HepG2 (cell line): ENCODE data around the gene C2orf15. TPM values are rescaled to one million over a fixed set of nuclear protein-coding genes. Genes with fewer than 3 reads are reported as not detected.

ENCODE experiments used
- GPN1 ChIP-seq: sonication (generic); formaldehyde crosslinking; IDR thresholded peaks from 2 replicates; pipeline ENCODE4 v1.5.1; 2020; ENCODE audit warnings: missing genetic modification reagents, borderline replicate concordance
- HINFP ChIP-seq: sonication (generic); formaldehyde crosslinking; IDR thresholded peaks from 2 replicates; pipeline ENCODE4 v1.4.0; 2020; ENCODE audit warnings: low read depth, mild to moderate bottlenecking, missing genetic modification reagents
- IRF2 ChIP-seq: IDR thresholded peaks from 2 replicates; pipeline ENCODE4 v1.6.1; 2018; ENCODE audit warnings: missing genetic modification reagents, missing compliant biosample characterization
- NFYC ChIP-seq: IDR thresholded peaks from 2 replicates; pipeline ENCODE4 v1.6.1; 2016; ENCODE audit warnings: missing genetic modification reagents, missing compliant biosample characterization
- RBFOX2 ChIP-seq: fragments of 200-400 bp; formaldehyde crosslinking; IDR thresholded peaks from 2 replicates; pipeline ENCODE4 v1.6.1; 2017; ENCODE audit warnings: low read depth, mild to moderate bottlenecking, low read length
- SALL1 ChIP-seq: sonication (generic); formaldehyde crosslinking; IDR thresholded peaks from 2 replicates; pipeline ENCODE4 v1.8.0; 2022; ENCODE audit warnings: mild to moderate bottlenecking, missing genetic modification reagents
- SATB2 ChIP-seq: sonication (generic); formaldehyde crosslinking; IDR thresholded peaks from 2 replicates; pipeline ENCODE4 v1.5.0; 2020; ENCODE audit warnings: missing genetic modification reagents
- ZBTB7B ChIP-seq: sonication (generic); formaldehyde crosslinking; IDR thresholded peaks from 2 replicates; pipeline ENCODE4 v1.4.0; 2020; ENCODE audit warnings: missing genetic modification reagents
- ZNF446 ChIP-seq: sonication (generic); formaldehyde crosslinking; IDR thresholded peaks from 2 replicates; pipeline ENCODE4 v1.5.0; 2020; ENCODE audit warnings: mild to moderate bottlenecking, missing genetic modification reagents
- ZNF547 ChIP-seq: sonication (generic); formaldehyde crosslinking; IDR thresholded peaks from 2 replicates; pipeline ENCODE4 v1.5.1; 2020; ENCODE audit warnings: mild to moderate bottlenecking, missing genetic modification reagents
- ZNF747 ChIP-seq: sonication (generic); formaldehyde crosslinking; IDR thresholded peaks from 2 replicates; pipeline ENCODE4 v1.8.1; 2023; ENCODE audit warnings: missing genetic modification reagents, mild to moderate bottlenecking, borderline replicate concordance
- ZNF788 ChIP-seq: sonication (generic); formaldehyde crosslinking; IDR thresholded peaks from 2 replicates; pipeline ENCODE4 v1.5.0; 2020; ENCODE audit warnings: mild to moderate bottlenecking, missing genetic modification reagents, borderline replicate concordance
- ZNF790 ChIP-seq: sonication (generic); formaldehyde crosslinking; IDR thresholded peaks from 2 replicates; pipeline ENCODE4 v1.8.0; 2022; ENCODE audit warnings: missing genetic modification reagents, mild to moderate bottlenecking, borderline replicate concordance
- polyA plus RNA-seq, 8 experiments: library from polyadenylated mRNA; depleted of rRNA in 3 of 8; stranded (reverse) in 7 of 8; unstranded in 1 of 8; fragments of >200 nt; fragmentation: Illumina TruSeq in 4 of 8; extraction: Trizol in 4 of 8; gene quantifications; 2 replicates each; pipeline versions ENCODE4 v1.2.1 to v1.2.3, GENCODE V29; 2011 to 2016; ENCODE audit warnings: low read depth in 4 of 8, missing spikeins in 1 of 8, mixed read lengths in 1 of 8; ENCODE audit not compliant: insufficient read depth in 1 of 8
- total RNA-seq, 5 experiments: library from RNA; depleted of rRNA; stranded (reverse); fragments of >200 nt; fragmentation: Illumina TruSeq; extraction: Trizol; gene quantifications; 2 replicates each; pipeline ENCODE4 v1.2.3, GENCODE V29; 2016; ENCODE audit warnings: low read depth in 1 of 5
- TF ChIP-seq, protein P1 (sequence below), 2 experiments: sonication (generic) in 1 of 2; formaldehyde crosslinking in 1 of 2; IDR thresholded peaks; 2 replicates each; pipeline versions ENCODE4 v1.4.0 to v1.6.1; 2016 to 2020; ENCODE audit warnings: borderline replicate concordance in 1 of 2, low read depth in 1 of 2, mild to moderate bottlenecking in 1 of 2, missing genetic modification reagents in 1 of 2
- TF ChIP-seq, protein P2 (sequence below): sonication (generic); formaldehyde crosslinking; IDR thresholded peaks from 2 replicates; pipeline ENCODE4 v1.4.0; 2020; ENCODE audit warnings: low read depth, missing genetic modification reagents
- TF ChIP-seq, protein P3 (sequence below): sonication (generic); formaldehyde crosslinking; IDR thresholded peaks from 2 replicates; pipeline ENCODE4 v1.9.0; 2021; ENCODE audit warnings: missing genetic modification reagents, mild to moderate bottlenecking, borderline replicate concordance

Gene C2orf15
- total and polyA plus RNA-seq, 2 of the 13 experiments (the other 11 are each of a cell fraction or from before 2014, with no cell fraction given): 5.5 to 8.3 TPM

- TF ChIP-seq, protein P1, sequence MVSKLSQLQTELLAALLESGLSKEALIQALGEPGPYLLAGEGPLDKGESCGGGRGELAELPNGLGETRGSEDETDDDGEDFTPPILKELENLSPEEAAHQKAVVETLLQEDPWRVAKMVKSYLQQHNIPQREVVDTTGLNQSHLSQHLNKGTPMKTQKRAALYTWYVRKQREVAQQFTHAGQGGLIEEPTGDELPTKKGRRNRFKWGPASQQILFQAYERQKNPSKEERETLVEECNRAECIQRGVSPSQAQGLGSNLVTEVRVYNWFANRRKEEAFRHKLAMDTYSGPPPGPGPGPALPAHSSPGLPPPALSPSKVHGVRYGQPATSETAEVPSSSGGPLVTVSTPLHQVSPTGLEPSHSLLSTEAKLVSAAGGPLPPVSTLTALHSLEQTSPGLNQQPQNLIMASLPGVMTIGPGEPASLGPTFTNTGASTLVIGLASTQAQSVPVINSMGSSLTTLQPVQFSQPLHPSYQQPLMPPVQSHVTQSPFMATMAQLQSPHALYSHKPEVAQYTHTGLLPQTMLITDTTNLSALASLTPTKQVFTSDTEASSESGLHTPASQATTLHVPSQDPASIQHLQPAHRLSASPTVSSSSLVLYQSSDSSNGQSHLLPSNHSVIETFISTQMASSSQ (IDR thresholded peaks at IDR 0.05; ENCODE audit: low read depth): no peak
- TF ChIP-seq, protein P1 (CRISPR knock-in tag; IDR thresholded peaks at IDR 0.05; ENCODE audit: borderline replicate concordance): no peak; the same call in 1 of the 2 replicates
- TF ChIP-seq NFYC (CRISPR knock-in tag) (no peak), GPN1 (CRISPR knock-in tag) (0 out of 2 replicates have a peak, but pooled peaks have one; percentile 38), HINFP (CRISPR knock-in tag) (no peak; the same call in 1 of the 2 replicates), ZNF747 (CRISPR knock-in tag) (peak; percentile 73), ZNF788 (CRISPR knock-in tag) (peak; percentile 68; the same call in 1 of the 2 replicates), IRF2 (0 out of 2 replicates have a peak, but pooled peaks have one; percentile 63), SATB2 (CRISPR knock-in tag) (0 out of 2 replicates have a peak, but pooled peaks have one; percentile 52), ZBTB7B (CRISPR knock-in tag) (peak; percentile 39), ZNF446 (CRISPR knock-in tag) (peak; percentile 74), RBFOX2 (0 out of 2 replicates have a peak, but pooled peaks have one; percentile 89), ZNF790 (CRISPR knock-in tag) (peak; percentile 80; the same call in 1 of the 2 replicates), ZNF547 (peak; percentile 91; the same call in 1 of the 2 replicates), SALL1 (CRISPR knock-in tag) (peak; percentile 64; the same call in 1 of the 2 replicates)
- TF ChIP-seq, protein P2, sequence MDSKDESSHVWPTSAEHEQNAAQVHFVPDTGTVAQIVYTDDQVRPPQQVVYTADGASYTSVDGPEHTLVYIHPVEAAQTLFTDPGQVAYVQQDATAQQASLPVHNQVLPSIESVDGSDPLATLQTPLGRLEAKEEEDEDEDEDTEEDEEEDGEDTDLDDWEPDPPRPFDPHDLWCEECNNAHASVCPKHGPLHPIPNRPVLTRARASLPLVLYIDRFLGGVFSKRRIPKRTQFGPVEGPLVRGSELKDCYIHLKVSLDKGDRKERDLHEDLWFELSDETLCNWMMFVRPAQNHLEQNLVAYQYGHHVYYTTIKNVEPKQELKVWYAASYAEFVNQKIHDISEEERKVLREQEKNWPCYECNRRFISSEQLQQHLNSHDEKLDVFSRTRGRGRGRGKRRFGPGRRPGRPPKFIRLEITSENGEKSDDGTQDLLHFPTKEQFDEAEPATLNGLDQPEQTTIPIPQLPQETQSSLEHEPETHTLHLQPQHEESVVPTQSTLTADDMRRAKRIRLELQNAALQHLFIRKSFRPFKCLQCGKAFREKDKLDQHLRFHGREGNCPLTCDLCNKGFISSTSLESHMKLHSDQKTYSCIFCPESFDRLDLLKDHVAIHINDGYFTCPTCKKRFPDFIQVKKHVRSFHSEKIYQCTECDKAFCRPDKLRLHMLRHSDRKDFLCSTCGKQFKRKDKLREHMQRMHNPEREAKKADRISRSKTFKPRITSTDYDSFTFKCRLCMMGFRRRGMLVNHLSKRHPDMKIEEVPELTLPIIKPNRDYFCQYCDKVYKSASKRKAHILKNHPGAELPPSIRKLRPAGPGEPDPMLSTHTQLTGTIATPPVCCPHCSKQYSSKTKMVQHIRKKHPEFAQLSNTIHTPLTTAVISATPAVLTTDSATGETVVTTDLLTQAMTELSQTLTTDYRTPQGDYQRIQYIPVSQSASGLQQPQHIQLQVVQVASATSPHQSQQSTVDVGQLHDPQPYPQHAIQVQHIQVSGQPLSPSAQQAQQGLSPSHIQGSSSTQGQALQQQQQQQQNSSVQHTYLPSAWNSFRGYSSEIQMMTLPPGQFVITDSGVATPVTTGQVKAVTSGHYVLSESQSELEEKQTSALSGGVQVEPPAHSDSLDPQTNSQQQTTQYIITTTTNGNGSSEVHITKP: no peak
- TF ChIP-seq, protein P3, sequence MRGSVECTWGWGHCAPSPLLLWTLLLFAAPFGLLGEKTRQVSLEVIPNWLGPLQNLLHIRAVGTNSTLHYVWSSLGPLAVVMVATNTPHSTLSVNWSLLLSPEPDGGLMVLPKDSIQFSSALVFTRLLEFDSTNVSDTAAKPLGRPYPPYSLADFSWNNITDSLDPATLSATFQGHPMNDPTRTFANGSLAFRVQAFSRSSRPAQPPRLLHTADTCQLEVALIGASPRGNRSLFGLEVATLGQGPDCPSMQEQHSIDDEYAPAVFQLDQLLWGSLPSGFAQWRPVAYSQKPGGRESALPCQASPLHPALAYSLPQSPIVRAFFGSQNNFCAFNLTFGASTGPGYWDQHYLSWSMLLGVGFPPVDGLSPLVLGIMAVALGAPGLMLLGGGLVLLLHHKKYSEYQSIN (CRISPR knock-in tag): no peak
These were observed 722 bp upstream of the C2orf15 start (continued) for GRCh38 chr2:99140860-99141109.
